ENCODE data around the gene ZNF385C.

Gene ZNF385C

GRCh38 chr17:42111871-42112551 is 13.7 kb upstream of the ZNF385C start:
- no peak overlapping the region for H3K4me3 ChIP-seq (ENCODE audit: low read length)
- H3K36me3 ChIP-seq (ENCODE audit: insufficient read depth, low read depth, low read length), result peaks cover 21% of the 10 kb centered on the region
- no peaks in the 10 kb centered on the region for H3K27me3 ChIP-seq (ENCODE audit: insufficient read depth, low read length)
- H3K9me3 ChIP-seq (ENCODE audit: insufficient read depth, low read depth, low read length), result no peaks in the 10 kb centered on the region
- H3K27ac ChIP-seq (ENCODE audit: low read length), result no peak overlapping the region
- no peaks in the 10 kb centered on the region for H3K4me1 ChIP-seq (ENCODE audit: insufficient read depth, low read length)
- no peak overlapping the region for H3K9ac ChIP-seq (ENCODE audit: low read depth, low read length)

GRCh38 chr17:42111265-42111636 is 13.0 kb upstream of the ZNF385C start:
- Histone ChIP-seq H3K4me3 (ENCODE audit: low read length) (no peak overlapping the region), H3K4me1 (ENCODE audit: insufficient read depth, low read length) (no peaks in the 10 kb centered on the region), H3K27me3 (ENCODE audit: insufficient read depth, low read length) (no peaks in the 10 kb centered on the region), H3K36me3 (ENCODE audit: insufficient read depth, low read depth, low read length) (peaks cover 21% of the 10 kb centered on the region), H3K9ac (ENCODE audit: low read depth, low read length) (no peak overlapping the region), H3K27ac (ENCODE audit: low read length) (no peak overlapping the region), H3K9me3 (ENCODE audit: insufficient read depth, low read depth, low read length) (no peaks in the 10 kb centered on the region)

- H3K9me3 ChIP-seq (ENCODE audit: insufficient read depth, low read depth, low read length), result no peaks in the 10 kb centered on the region
- no peak overlapping the region for H3K4me3 ChIP-seq (ENCODE audit: low read length)
- no peak overlapping the region for H3K27ac ChIP-seq (ENCODE audit: low read length)
- H3K9ac ChIP-seq (ENCODE audit: low read depth, low read length), result no peak overlapping the region
- H3K27me3 ChIP-seq (ENCODE audit: insufficient read depth, low read length), result no peaks in the 10 kb centered on the region
- H3K4me1 ChIP-seq (ENCODE audit: insufficient read depth, low read length), result no peaks in the 10 kb centered on the region
- peaks cover 19% of the 10 kb centered on the region for H3K36me3 ChIP-seq (ENCODE audit: insufficient read depth, low read depth, low read length)
Measured at GRCh38 chr17:42110301-42111264, 12.3 kb upstream of the ZNF385C start.

- Histone ChIP-seq H3K9ac (ENCODE audit: low read depth, low read length) (no peak overlapping the region), H3K27me3 (ENCODE audit: insufficient read depth, low read length) (no peaks in the 10 kb centered on the region), H3K9me3 (ENCODE audit: insufficient read depth, low read depth, low read length) (no peaks in the 10 kb centered on the region), H3K27ac (ENCODE audit: low read length) (no peak overlapping the region), H3K36me3 (ENCODE audit: insufficient read depth, low read depth, low read length) (0 out of 2 replicates have a peak, but pooled peaks cover 8% of the 10 kb centered on the region), H3K4me1 (ENCODE audit: insufficient read depth, low read length) (no peaks in the 10 kb centered on the region), H3K4me3 (ENCODE audit: low read length) (no peak overlapping the region)
Measured at GRCh38 chr17:42109086-42109485, 10.8 kb upstream of the ZNF385C start.

GRCh38 chr17:42107597-42108576 is 9.6 kb upstream of the ZNF385C start:
- Histone ChIP-seq H3K36me3 (ENCODE audit: insufficient read depth, low read depth, low read length) (no peaks in the 10 kb centered on the region), H3K4me1 (ENCODE audit: insufficient read depth, low read length) (no peaks in the 10 kb centered on the region), H3K27ac (ENCODE audit: low read length) (no peak overlapping the region), H3K9ac (ENCODE audit: low read depth, low read length) (peak overlapping the region; percentile 27; the same call in 1 of the 2 replicates), H3K27me3 (ENCODE audit: insufficient read depth, low read length) (no peaks in the 10 kb centered on the region; the same call in 1 of the 2 replicates), H3K9me3 (ENCODE audit: insufficient read depth, low read depth, low read length) (no peaks in the 10 kb centered on the region), H3K4me3 (ENCODE audit: low read length) (peak overlapping the region; percentile 69; the same call in 1 of the 2 replicates)

- Histone ChIP-seq H3K4me3 (ENCODE audit: low read length) (peak overlapping the region; percentile 69; the same call in 1 of the 2 replicates), H3K9me3 (ENCODE audit: insufficient read depth, low read depth, low read length) (no peaks in the 10 kb centered on the region), H3K9ac (ENCODE audit: low read depth, low read length) (peak overlapping the region; percentile 27; the same call in 1 of the 2 replicates), H3K36me3 (ENCODE audit: insufficient read depth, low read depth, low read length) (no peaks in the 10 kb centered on the region), H3K27ac (ENCODE audit: low read length) (no peak overlapping the region), H3K4me1 (ENCODE audit: insufficient read depth, low read length) (no peaks in the 10 kb centered on the region), H3K27me3 (ENCODE audit: insufficient read depth, low read length) (no peaks in the 10 kb centered on the region; the same call in 1 of the 2 replicates)
Measured at GRCh38 chr17:42107124-42107523, 8.9 kb upstream of the ZNF385C start.

- Histone ChIP-seq H3K4me1 (ENCODE audit: insufficient read depth, low read length) (no peaks in the 10 kb centered on the region), H3K27ac (ENCODE audit: low read length) (no peak overlapping the region), H3K9ac (ENCODE audit: low read depth, low read length) (no peak overlapping the region), H3K36me3 (ENCODE audit: insufficient read depth, low read depth, low read length) (no peaks in the 10 kb centered on the region), H3K4me3 (ENCODE audit: low read length) (no peak overlapping the region), H3K9me3 (ENCODE audit: insufficient read depth, low read depth, low read length) (no peaks in the 10 kb centered on the region), H3K27me3 (ENCODE audit: insufficient read depth, low read length) (no peaks in the 10 kb centered on the region; the same call in 1 of the 2 replicates)
Measured at GRCh38 chr17:42106009-42106408, 7.7 kb upstream of the ZNF385C start.

- Histone ChIP-seq H3K27me3 (ENCODE audit: insufficient read depth, low read length) (peaks cover 4% of the 10 kb centered on the region), H3K9me3 (ENCODE audit: insufficient read depth, low read depth, low read length) (no peaks in the 10 kb centered on the region), H3K9ac (ENCODE audit: low read depth, low read length) (no peak overlapping the region), H3K27ac (ENCODE audit: low read length) (no peak overlapping the region), H3K4me3 (ENCODE audit: low read length) (no peak overlapping the region), H3K4me1 (ENCODE audit: insufficient read depth, low read length) (no peaks in the 10 kb centered on the region), H3K36me3 (ENCODE audit: insufficient read depth, low read depth, low read length) (no peaks in the 10 kb centered on the region)
Measured at GRCh38 chr17:42104264-42104663, 6.0 kb upstream of the ZNF385C start.

- no peak overlapping the region for H3K27ac ChIP-seq (ENCODE audit: low read length)
- no peaks in the 10 kb centered on the region for H3K36me3 ChIP-seq (ENCODE audit: insufficient read depth, low read depth, low read length)
- H3K4me1 ChIP-seq (ENCODE audit: insufficient read depth, low read length), result no peaks in the 10 kb centered on the region; the same call in 1 of the 2 replicates
- no peak overlapping the region for H3K4me3 ChIP-seq (ENCODE audit: low read length)
- no peaks in the 10 kb centered on the region for H3K9me3 ChIP-seq (ENCODE audit: insufficient read depth, low read depth, low read length)
- H3K27me3 ChIP-seq (ENCODE audit: insufficient read depth, low read length), result peaks cover 12% of the 10 kb centered on the region
- H3K9ac ChIP-seq (ENCODE audit: low read depth, low read length), result no peak overlapping the region
Measured at GRCh38 chr17:42103221-42103954, 5.1 kb upstream of the ZNF385C start.

GRCh38 chr17:42101513-42102292 is 3.4 kb upstream of the ZNF385C start:
- H3K27ac ChIP-seq (ENCODE audit: low read length), result no peak overlapping the region
- peaks cover 4% of the 10 kb centered on the region; the same call in 1 of the 2 replicates for H3K4me1 ChIP-seq (ENCODE audit: insufficient read depth, low read length)
- H3K9ac ChIP-seq (ENCODE audit: low read depth, low read length), result no peak overlapping the region
- H3K4me3 ChIP-seq (ENCODE audit: low read length), result no peak overlapping the region
- H3K36me3 ChIP-seq (ENCODE audit: insufficient read depth, low read depth, low read length), result no peaks in the 10 kb centered on the region
- H3K9me3 ChIP-seq (ENCODE audit: insufficient read depth, low read depth, low read length), result no peaks in the 10 kb centered on the region
- peaks cover 28% of the 10 kb centered on the region for H3K27me3 ChIP-seq (ENCODE audit: insufficient read depth, low read length)
